Stimulated activated CD4-positive, alpha-beta T cell treated with anti-CD3 and anti-CD28 coated beads, Interleukin-12 subunit alpha, Interleukin-12 subunit beta, amount 100 ng/mL, for 24 hours (primary cell): ENCODE measurements around the gene MYO5C.

Source experiments
- DNase-seq, 2 experiments: peaks; one replicate each; pipeline ENCODE4 v3.0.0-alpha.2; 2020; ENCODE audit warnings: low read depth in 2 of 2

The MYO5C gene

GRCh38 chr15:52278135-52278534 is 17.5 kb downstream of the MYO5C start:
- DNase-seq: no peak

- no peak for DNase-seq
Observed at GRCh38 chr15:52277575-52277974, 18.0 kb downstream of the MYO5C start.

- no peak for DNase-seq
Observed at GRCh38 chr15:52276256-52276770, 19.3 kb downstream of the MYO5C start.

DNA sequence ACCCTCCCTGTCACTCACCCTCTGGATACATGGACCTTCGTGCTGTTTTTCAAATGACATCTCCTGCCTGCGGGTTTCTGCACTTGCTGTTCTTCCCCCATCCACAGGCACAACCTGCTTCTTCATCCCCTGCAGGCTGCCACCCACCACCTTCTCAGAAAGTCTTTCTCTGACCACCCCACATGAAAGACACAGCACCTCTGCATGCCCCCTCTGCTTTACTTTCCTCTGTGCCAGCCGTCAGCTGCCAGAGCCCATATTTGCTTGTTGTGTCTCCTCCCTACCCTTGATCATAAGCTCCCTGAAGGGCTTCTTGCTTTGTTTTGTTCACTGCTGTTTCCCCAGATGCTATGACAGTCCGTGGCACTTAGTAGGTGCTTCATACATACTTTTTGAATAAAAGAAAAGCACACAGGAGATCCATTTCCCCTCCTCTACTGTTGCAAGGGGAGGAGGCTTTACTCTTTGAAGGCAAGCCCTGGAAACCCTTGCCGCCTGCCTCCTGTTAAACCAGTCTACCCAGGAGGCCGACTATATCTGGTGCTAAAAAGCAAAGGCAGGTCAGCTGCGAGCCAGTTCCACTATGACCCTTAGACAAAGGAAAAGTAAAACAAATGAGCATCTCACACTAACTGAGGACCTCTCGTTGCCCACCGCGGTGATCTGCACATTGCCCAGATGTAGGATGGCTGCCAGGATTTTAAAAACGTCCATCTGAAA is 31.9 kb downstream of the MYO5C start:
- DNase-seq: no peak

DNA sequence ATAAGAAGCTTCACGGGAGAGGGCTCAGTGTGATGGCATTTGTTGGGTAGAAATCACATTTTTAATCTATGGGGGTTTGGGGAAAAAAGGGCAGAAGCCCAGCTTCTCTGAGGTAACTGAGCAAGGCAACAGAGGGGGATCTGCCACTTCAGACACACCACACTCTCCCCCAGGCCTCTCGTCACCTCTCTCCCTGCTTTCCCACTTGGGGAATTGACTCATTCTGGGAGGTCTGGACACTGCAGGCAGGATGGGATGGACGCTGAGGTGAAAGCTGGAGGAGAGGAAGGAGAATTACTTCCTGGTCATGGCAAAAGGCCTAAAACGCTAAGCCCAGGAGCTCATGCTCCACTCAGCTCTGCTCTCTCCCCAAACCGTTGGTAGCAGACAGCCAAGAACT is 33.2 kb downstream of the MYO5C start:
- no peak for DNase-seq

DNA sequence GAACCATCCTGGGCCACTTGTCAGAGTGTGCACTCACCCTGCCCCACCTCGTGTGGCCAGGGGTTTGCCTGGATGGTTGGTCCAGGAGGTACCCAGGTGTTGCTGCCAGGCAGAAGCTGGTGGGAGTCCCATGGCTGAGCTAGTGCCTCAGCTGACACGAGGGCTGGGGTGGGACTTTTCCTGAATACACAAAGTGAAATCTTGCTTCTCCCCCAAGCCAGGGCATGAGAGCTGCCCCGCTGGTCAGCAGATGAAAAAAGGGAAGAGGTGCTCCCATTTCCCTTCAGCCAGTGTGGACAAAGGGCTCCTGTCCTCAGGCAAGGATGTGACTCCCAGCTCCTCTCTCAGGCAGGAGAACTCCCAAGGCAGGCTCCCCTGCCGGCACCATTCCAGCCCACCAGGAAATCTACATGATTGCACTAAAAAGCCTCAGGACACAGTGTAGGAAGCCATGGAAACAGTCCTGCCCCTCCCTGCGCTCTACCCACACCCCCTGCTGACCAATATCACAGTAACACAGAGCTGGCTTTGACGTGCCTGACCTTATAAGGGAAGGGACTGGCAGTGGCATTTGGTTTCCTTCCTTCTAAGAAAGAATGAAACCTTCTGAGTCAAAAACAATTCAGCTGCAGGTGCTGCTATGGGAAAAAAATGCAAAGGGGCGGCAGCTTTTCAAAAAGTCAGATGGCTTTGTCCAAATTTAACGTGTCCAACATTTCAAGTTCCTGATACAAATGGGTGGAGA is 33.9 kb downstream of the MYO5C start:
- DNase-seq: peak; percentile 17 to 54

GRCh38 chr15:52261026-52261425 is 34.6 kb downstream of the MYO5C start:
- no peak for DNase-seq

- DNase-seq: no peak
Observed at GRCh38 chr15:52259503-52259902, 36.1 kb downstream of the MYO5C start.

DNA sequence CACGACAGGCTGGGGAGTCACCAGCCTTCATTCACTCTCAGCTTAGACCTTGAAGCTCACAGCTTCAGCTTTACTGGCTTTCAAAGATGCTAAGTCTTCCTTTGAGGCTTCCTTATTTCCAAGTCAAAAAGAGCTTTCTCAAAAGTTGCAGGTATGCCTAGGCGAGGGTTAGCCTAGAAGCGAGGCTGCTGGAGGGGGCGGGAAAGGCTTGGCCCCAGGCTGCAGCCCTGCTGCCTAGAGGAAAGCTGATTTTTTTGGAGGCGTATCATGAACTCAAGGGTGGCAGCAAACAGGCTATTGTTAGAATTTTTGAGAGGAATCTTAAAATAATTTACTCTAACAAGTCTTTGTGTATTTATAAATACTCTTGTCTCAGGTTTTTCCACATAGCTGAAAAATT is 37.1 kb downstream of the MYO5C start:
- DNase-seq: no peak

GRCh38 chr15:52257734-52258062 is 37.9 kb downstream of the MYO5C start:
- no peak for DNase-seq

DNA sequence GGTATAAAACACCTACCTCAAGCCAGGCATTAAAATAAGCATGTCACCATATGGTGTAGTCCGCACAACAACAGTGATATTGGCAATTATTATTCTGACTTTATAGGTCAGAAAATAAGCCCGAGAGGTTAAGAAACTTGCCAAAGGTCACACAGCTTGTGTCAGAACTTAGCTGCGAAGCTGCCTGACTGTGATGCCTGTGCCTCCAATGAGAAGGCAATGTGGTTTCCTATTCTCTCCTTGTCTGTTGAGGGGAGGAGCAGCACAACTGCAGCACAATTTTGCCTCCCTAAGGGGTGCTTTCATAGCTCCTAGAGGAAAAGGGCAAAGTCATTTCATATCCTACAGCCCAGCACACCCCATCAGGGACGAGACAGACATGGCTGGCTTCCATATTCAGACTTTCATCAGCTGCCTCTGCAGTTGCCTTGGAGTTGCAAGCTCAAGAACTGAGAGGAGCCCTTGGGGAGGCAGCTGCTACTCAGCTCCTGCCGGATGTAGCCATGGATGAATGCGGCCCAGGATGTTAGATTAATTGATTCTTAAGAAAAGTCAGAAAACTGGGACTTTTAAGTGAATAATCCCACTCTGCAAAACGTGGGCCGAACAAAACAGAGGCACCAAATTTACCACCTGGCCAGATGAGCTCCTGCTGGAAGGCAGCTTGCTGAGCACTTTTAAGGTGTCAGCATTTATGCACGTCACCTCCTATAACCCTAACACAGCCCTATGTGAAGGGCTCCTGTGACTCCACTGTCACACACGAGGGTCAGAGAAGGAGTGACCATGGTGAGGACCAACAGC is 38.5 kb downstream of the MYO5C start:
- no peak for DNase-seq

- DNase-seq: peak; percentile 47 to 57
Observed at GRCh38 chr15:52256366-52256765, 39.2 kb downstream of the MYO5C start.

GRCh38 chr15:52255935-52256334 is 39.7 kb downstream of the MYO5C start:
- DNase-seq: no peak

DNA sequence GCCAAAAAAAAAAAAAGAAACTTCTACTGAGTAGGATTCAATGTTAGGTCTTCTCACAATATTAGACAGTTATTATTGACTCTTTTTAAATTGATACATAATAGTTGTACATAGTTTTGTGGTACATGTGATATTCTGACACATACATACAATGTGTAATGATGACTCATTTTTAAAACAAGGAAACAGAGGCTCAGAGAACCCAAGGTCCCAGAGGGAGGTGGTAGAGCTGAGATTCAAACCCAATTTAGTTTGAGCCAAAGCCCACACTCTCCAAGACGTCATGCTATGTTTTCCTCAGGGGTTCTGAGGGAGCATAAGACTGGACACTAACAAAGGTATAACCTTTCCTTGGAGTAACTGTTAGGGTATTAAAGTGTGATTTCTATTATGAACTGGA is 40.6 kb downstream of the MYO5C start:
- DNase-seq: no peak

- no peak for DNase-seq
Observed at GRCh38 chr15:52254391-52254790, 41.2 kb downstream of the MYO5C start.

GRCh38 chr15:52252781-52253180 is 42.8 kb downstream of the MYO5C start:
- DNase-seq: no peak

GRCh38 chr15:52251144-52251860 is 44.3 kb downstream of the MYO5C start:
- DNase-seq: no peak

DNA sequence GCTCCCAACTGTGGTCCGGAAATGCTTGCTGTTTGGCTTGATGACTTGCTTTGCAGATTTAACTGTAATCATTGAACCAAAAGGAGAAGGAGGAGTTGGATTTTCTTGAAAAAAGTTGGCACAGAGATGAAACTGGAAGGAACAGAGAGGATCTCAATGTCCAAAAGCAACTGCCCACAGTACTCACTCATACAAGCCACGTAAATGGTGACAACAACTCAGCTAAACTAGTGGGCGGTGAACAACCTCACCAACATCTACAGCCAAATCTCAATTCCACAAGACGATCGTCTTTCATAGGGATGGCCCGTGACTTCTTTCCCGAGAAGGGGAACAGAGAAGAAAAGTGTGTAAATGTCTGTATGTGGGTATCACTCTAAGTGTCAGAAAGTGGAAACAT is 48.1 kb downstream of the MYO5C start:
- no peak for DNase-seq

DNA sequence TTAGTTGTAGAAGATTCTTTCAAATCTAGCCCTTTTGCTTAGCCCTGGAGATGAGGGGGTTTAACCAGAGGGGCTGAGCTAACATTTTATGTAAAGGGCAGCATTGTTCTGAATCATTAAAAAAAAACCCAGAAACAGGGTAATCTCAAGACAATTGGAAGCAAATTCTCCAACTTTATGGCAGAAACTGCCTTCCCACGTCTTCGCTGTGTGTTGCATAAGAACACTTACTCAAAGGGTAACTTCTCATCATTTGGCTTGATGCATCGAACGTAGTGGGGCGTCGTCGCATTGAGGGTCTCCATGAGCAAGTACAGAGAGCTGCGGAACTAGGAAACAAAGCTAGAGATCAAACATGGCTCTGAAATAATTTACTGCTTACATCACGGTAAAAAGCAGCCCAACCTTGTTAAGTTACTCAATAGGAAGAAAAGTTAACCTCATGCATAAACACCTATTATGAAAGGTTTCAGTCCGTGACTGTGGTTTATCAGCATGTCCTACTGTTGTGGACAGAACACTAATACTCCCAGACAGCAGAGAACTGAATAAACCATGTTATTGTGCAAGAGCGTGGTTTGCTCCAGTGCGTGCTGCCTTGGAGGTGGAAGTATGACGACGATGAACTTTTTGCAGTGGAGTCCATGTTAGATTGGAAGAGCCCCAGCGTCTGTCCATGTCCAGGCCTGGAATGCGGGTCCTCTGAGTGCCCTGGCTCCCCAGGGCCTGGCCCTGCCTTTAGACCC is 48.7 kb downstream of the MYO5C start:
- no peak for DNase-seq

DNA sequence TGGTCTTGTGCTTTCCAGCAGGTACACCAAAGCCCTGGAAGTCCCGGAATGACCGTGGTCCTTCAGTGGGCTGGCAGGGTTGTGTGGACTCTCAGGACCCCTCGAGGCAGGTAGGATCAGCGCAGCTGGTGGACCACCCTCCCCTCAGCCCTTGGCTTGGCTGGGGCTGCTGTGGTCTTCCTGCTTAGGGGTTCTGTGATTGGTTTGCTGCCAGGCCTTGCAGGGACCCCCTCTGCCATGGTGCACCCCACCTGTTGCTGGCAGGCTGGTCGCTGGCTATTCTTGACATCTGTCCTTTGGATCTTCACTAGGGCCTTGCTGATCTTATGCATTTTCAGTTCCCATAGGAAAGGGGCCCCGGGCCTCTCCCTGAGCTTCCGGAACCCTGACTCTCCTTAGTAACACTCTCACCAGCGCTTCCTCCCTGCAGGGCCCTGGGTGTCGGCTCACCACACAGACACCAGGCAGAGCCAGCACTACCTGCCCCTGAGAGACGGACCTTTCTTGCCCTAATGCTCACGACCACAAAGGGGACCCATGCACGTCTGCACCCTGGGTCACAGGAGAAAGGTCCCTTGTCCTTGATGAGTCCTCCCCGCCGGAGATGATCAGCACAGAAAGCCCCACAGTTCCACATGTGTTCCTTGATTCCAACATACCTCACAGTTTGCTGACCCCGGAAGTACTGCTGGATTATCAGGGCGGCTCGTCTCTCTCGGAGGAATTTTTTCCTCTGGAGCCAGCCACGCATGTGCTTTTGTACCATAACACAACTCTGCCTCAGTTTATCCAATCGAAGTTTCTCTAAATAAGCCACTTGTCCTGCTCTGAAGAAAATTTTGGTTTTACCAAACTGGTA is 51.7 kb downstream of the MYO5C start:
- DNase-seq: no peak
